H9 (cell line): ENCODE data around the gene TMEM217. TPM values are rescaled to one million over a fixed set of nuclear protein-coding genes. Genes with fewer than 3 reads are reported as not detected.

Experiments used
- DNase-seq: peaks from one replicate; pipeline ENCODE4 v3.0.0-alpha.2; 2017
- H2AFZ ChIP-seq: one replicate; pipeline ENCODE4 v1.6.1; 2013; ENCODE audit warnings: mild to moderate bottlenecking, low read length, control low read depth, moderate library complexity
- H2AK5ac ChIP-seq: 2 replicates; pipeline ENCODE4 v1.6.1; 2013; ENCODE audit warnings: low read length, control low read depth, mixed read lengths; ENCODE audit not compliant: insufficient read length
- H2BK120ac ChIP-seq: one replicate; pipeline ENCODE4 v1.6.1; 2013; ENCODE audit warnings: low read depth, mild to moderate bottlenecking, low read length, control low read depth, inconsistent platforms; ENCODE audit not compliant: poor library complexity, severe bottlenecking
- H2BK12ac ChIP-seq: 2 replicates; pipeline ENCODE4 v1.6.1; 2013; ENCODE audit warnings: low read length, control low read depth, mixed read lengths, low read depth; ENCODE audit not compliant: insufficient read length
- H2BK15ac ChIP-seq: 2 replicates; pipeline ENCODE4 v1.6.1; 2013; ENCODE audit warnings: low read depth, low read length, control low read depth
- H2BK20ac ChIP-seq: one replicate; pipeline ENCODE4 v1.6.1; 2013; ENCODE audit warnings: low read depth, mild to moderate bottlenecking, low read length, control low read depth, inconsistent platforms; ENCODE audit not compliant: poor library complexity, severe bottlenecking
- H2BK5ac ChIP-seq: 2 replicates; pipeline ENCODE4 v1.6.1; 2013; ENCODE audit warnings: low read length, control low read depth, mixed read lengths; ENCODE audit not compliant: insufficient read length
- H3K14ac ChIP-seq: 2 replicates; pipeline ENCODE4 v1.6.1; 2013; ENCODE audit warnings: low read length, control low read depth; ENCODE audit not compliant: insufficient read depth
- H3K18ac ChIP-seq: 2 replicates; pipeline ENCODE4 v1.6.1; 2013; ENCODE audit warnings: low read depth, mild to moderate bottlenecking, mixed read lengths, low read length, control low read depth; ENCODE audit not compliant: insufficient read length
- H3K23ac ChIP-seq: 2 replicates; pipeline ENCODE4 v1.6.1; 2013; ENCODE audit warnings: low read length, control low read depth, mixed read lengths, low read depth; ENCODE audit not compliant: insufficient read length
- H3K23me2 ChIP-seq: 2 replicates; pipeline ENCODE4 v1.6.1; 2013; ENCODE audit warnings: low read depth, mild to moderate bottlenecking, mixed read lengths, low read length, control low read depth; ENCODE audit not compliant: insufficient read length, poor library complexity, severe bottlenecking
- H3K27ac ChIP-seq: 2 replicates; pipeline ENCODE4 v1.5.1; 2013; ENCODE audit warnings: low read length, control low read depth, mixed read lengths, low read depth; ENCODE audit not compliant: insufficient read length
- H3K27me3 ChIP-seq: 2 replicates; pipeline ENCODE4 v1.6.1; 2013; ENCODE audit warnings: low read length, control low read depth, inconsistent platforms; ENCODE audit not compliant: insufficient read depth
- H3K4ac ChIP-seq: 2 replicates; pipeline ENCODE4 v1.6.1; 2013; ENCODE audit warnings: low read depth, mild to moderate bottlenecking, control low read depth, inconsistent platforms, low read length, moderate library complexity
- H3K4me1 ChIP-seq: 2 replicates; pipeline ENCODE4 v1.6.1; 2013; ENCODE audit warnings: low read length, control low read depth, inconsistent platforms; ENCODE audit not compliant: insufficient read depth
- H3K4me2 ChIP-seq: 2 replicates; pipeline ENCODE4 v1.6.1; 2013; ENCODE audit warnings: low read length, control low read depth, mixed read lengths; ENCODE audit not compliant: insufficient read length, insufficient read depth
- H3K56ac ChIP-seq: 2 replicates; pipeline ENCODE4 v1.6.1; 2013; ENCODE audit warnings: low read depth, mild to moderate bottlenecking, mixed read lengths, low read length, control low read depth; ENCODE audit not compliant: insufficient read length
- H3K79me1 ChIP-seq: 2 replicates; pipeline ENCODE4 v1.6.1; 2013; ENCODE audit warnings: low read depth, mild to moderate bottlenecking, moderate library complexity, low read length, control low read depth, inconsistent platforms; ENCODE audit not compliant: insufficient read depth, poor library complexity, severe bottlenecking
- H3K79me2 ChIP-seq: 2 replicates; pipeline ENCODE4 v1.6.1; 2013; ENCODE audit warnings: low read length, control low read depth, inconsistent platforms; ENCODE audit not compliant: insufficient read depth
- H3K9ac ChIP-seq: 2 replicates; pipeline ENCODE4 v1.6.1; 2013; ENCODE audit warnings: low read length, control low read depth, mixed read lengths; ENCODE audit not compliant: insufficient read length; ENCODE audit errors: extremely low read depth
- H3K9me3 ChIP-seq: one replicate; pipeline ENCODE4 v1.6.1; 2013; ENCODE audit warnings: low read depth, low read length, inconsistent platforms; ENCODE audit not compliant: control insufficient read depth
- H3T11ph ChIP-seq: one replicate; pipeline ENCODE4 v1.6.1; 2013; ENCODE audit warnings: mild to moderate bottlenecking, low read length, control low read depth, inconsistent platforms
- H4K20me1 ChIP-seq: one replicate; pipeline ENCODE4 v1.6.1; 2013; ENCODE audit not compliant: control insufficient read depth, insufficient read length, insufficient read depth
- H4K5ac ChIP-seq: 2 replicates; pipeline ENCODE4 v1.6.1; 2013; ENCODE audit warnings: low read depth, mild to moderate bottlenecking, mixed read lengths, low read length, control low read depth; ENCODE audit not compliant: insufficient read length
- H4K8ac ChIP-seq: replicated peaks from 2 replicates; pipeline ENCODE4 v1.6.1; 2013; ENCODE audit warnings: low read length, control low read depth, mixed read lengths, low read depth; ENCODE audit not compliant: insufficient read length
- H4K91ac ChIP-seq: 2 replicates; pipeline ENCODE4 v1.6.1; 2013; ENCODE audit warnings: low read depth, mild to moderate bottlenecking, moderate library complexity, mixed read lengths, low read length, control low read depth; ENCODE audit not compliant: insufficient read length
- H3K27ac Mint-ChIP-seq, 3 experiments: 2 replicates in 2 of 3; 3 replicates in 1 of 3; pipeline ENCODE4 v1.8.0; 2020 to 2021; ENCODE audit warnings: mixed read lengths in 3 of 3, mild to moderate bottlenecking in 1 of 3, moderate library complexity in 1 of 3
- H3K27me3 Mint-ChIP-seq: 2 replicates; pipeline ENCODE4 v1.8.0; 2021; ENCODE audit warnings: low read depth, mild to moderate bottlenecking, moderate library complexity, mixed read lengths
- H3K36me3 Mint-ChIP-seq, 3 experiments: 2 replicates in 2 of 3; 3 replicates in 1 of 3; pipeline ENCODE4 v1.8.0; 2020 to 2021; ENCODE audit warnings: low read depth in 3 of 3, mixed read lengths in 3 of 3; ENCODE audit not compliant: insufficient read depth in 1 of 3
- H3K4me1 Mint-ChIP-seq, 2 experiments: 2 replicates each; pipeline ENCODE4 v1.8.0; 2020; ENCODE audit warnings: mixed read lengths in 2 of 2
- H3K4me3 Mint-ChIP-seq, 2 experiments: 2 replicates in 1 of 2; 3 replicates in 1 of 2; pipeline ENCODE4 v1.8.0; 2020 to 2021; ENCODE audit warnings: mild to moderate bottlenecking in 2 of 2, mixed read lengths in 2 of 2, moderate library complexity in 1 of 2
- H3K9me3 Mint-ChIP-seq, 2 experiments: 2 replicates in 1 of 2; 3 replicates in 1 of 2; pipeline ENCODE4 v1.8.0; 2020; ENCODE audit warnings: mild to moderate bottlenecking in 2 of 2, mixed read lengths in 2 of 2, moderate library complexity in 1 of 2
- CTCF ChIP-seq: fragments of 200-600 bp; sonication (generic); conservative IDR thresholded peaks from 3 replicates; pipeline ENCODE4 v1.8.0; 2021; ENCODE audit warnings: antibody characterized with exemption, mild to moderate bottlenecking
- WGBS: extraction: QIAGEN DNeasy Blood & Tissue Kit; methylation state at CpG from one replicate; pipeline ENCODE4 v1.1.7; 2013; ENCODE audit warnings: missing lambda C conversion rate, low lambda C conversion rate, mixed read lengths; ENCODE audit not compliant: insufficient read length; ENCODE audit errors: extremely low coverage; 5-methylcytosine and 5-hydroxymethylcytosine counted together
- total RNA-seq: library from RNA; stranded (reverse); gene quantifications from 2 replicates; pipeline ENCODE4 v1.2.1, GENCODE V29; 2021

TMEM217 gene
- total RNA-seq, 1 experiment from 2014 or later, result 1.1 TPM

- H3K79me2 ChIP-seq, result no peaks in the 10 kb centered on the region
- H3K4ac ChIP-seq, result no peak overlapping the region
- H3K23ac ChIP-seq, result no peak overlapping the region
- H2BK20ac ChIP-seq, result no peak overlapping the region
- no peak for TF ChIP-seq CTCF
- H2BK12ac ChIP-seq, result no peak overlapping the region
- H2AK5ac ChIP-seq, result no peak overlapping the region
- Mint-ChIP-seq H3K27me3 (peaks cover 2% of the 10 kb centered on the region; the same call in 1 of the 2 replicates), H3K9me3 (no peaks in the 10 kb centered on the region), H3K4me1 (peaks cover 0 to 3% of the 10 kb centered on the region in 2 experiments; a peak in 1 of 4 replicates), H3K27ac (peak overlapping the region in 1 of 3 experiments; percentile 18; a peak in 1 of 7 replicates), H3K4me3 (no peak overlapping the region), H3K36me3 (no peaks in the 10 kb centered on the region)
- H3K14ac ChIP-seq, result no peak overlapping the region
- H3T11ph ChIP-seq, result no peak overlapping the region
- no peak overlapping the region for H4K8ac ChIP-seq
- no peak overlapping the region for H2AFZ ChIP-seq
- no peak overlapping the region for H2BK5ac ChIP-seq
- H3K4me1 ChIP-seq, result no peaks in the 10 kb centered on the region
- H2BK15ac ChIP-seq, result no peak overlapping the region
- no peak overlapping the region for H2BK120ac ChIP-seq
- H3K27ac ChIP-seq, result no peak overlapping the region
- H3K9ac ChIP-seq, result no peak overlapping the region
- no peak overlapping the region for H3K4me2 ChIP-seq
- DNase-seq, result no peak
- no peak overlapping the region for H4K5ac ChIP-seq
- H3K9me3 ChIP-seq, result no peaks in the 10 kb centered on the region
- H3K56ac ChIP-seq, result no peak overlapping the region
- H3K27me3 ChIP-seq, result no peaks in the 10 kb centered on the region
- no peaks in the 10 kb centered on the region for H3K79me1 ChIP-seq
- no peaks in the 10 kb centered on the region for H3K23me2 ChIP-seq
- H4K20me1 ChIP-seq, result no peaks in the 10 kb centered on the region
- no CpG with 5 or more reads among the region's 6 CpGs for WGBS
- H3K18ac ChIP-seq, result no peak overlapping the region
- H4K91ac ChIP-seq, result no peak overlapping the region
Observed at GRCh38 chr6:37230104-37230503, 27.8 kb downstream of the TMEM217 start.
